Endothelial cell of umbilical vein (primary cell): ENCODE measurements around the gene LTBP1. TPM values are rescaled to one million over a fixed set of nuclear protein-coding genes. Genes with fewer than 3 reads are reported as not detected.

ENCODE experiments used
- BruUV-seq: library from RNA; stranded (reverse); fragments of 400-500 nt; replicated peaks from 2 replicates; lab custom pipeline; 2021; lab: Mats Ljungman, UMichigan
- CTCF ChIA-PET: fragments of 300-600, 350-600 bp; sonication (Branson Sonifier 250); formaldehyde crosslinking; loops from one replicate; lab custom pipeline; 2021; ENCODE audit warnings: antibody characterized with exemption, inconsistent platforms; lab: Charles Lee
- POLR2A ChIA-PET: fragments of 300-600, 350-600 bp; sonication (Branson Sonifier 250); formaldehyde crosslinking; loops from one replicate; lab custom pipeline; 2021; ENCODE audit warnings: antibody characterized with exemption, inconsistent platforms; lab: Charles Lee
- DNase-seq: peaks from one replicate; pipeline ENCODE4 v3.0.0-alpha.2; 2011; ENCODE audit warnings: low read depth, low spot score
- FAIRE-seq: peaks from 2 replicates; lab custom pipeline; 2011; peaks lifted over from hg19 to GRCh38; lab: Jason Lieb, UNC
- H2AFZ ChIP-seq: 2 replicates; pipeline ENCODE4 v1.6.0; 2012; ENCODE audit warnings: low read depth, low read length, control low read depth, inconsistent platforms
- H3K27ac ChIP-seq: 2 replicates; pipeline ENCODE4 v1.5.1; 2011; ENCODE audit warnings: low read depth, mild to moderate bottlenecking, control low read depth, low read length, moderate library complexity; ENCODE audit not compliant: insufficient read depth
- H3K27me3 ChIP-seq, 2 experiments: 2 replicates each; pipeline versions ENCODE4 v1.6.0 to v1.6.1; 2011; ENCODE audit warnings: low read length in 2 of 2, mixed read lengths in 1 of 2; ENCODE audit not compliant: control insufficient read depth in 2 of 2, insufficient read depth in 2 of 2
- H3K36me3 ChIP-seq, 2 experiments: 2 replicates in 1 of 2; 3 replicates in 1 of 2; pipeline ENCODE4 v1.5.1; 2011; ENCODE audit warnings: low read length in 2 of 2, mild to moderate bottlenecking in 1 of 2, moderate library complexity in 1 of 2; ENCODE audit not compliant: control insufficient read depth in 2 of 2, insufficient read depth in 2 of 2; ENCODE audit errors: extremely low read depth in 1 of 2
- H3K4me1 ChIP-seq: 3 replicates; pipeline ENCODE4 v1.5.1; 2011; ENCODE audit warnings: mild to moderate bottlenecking, low read length; ENCODE audit not compliant: control insufficient read depth, insufficient read depth; ENCODE audit errors: extremely low read depth
- H3K4me2 ChIP-seq: 2 replicates; pipeline ENCODE4 v1.6.1; 2011; ENCODE audit warnings: low read length, control low read depth, mixed read lengths; ENCODE audit not compliant: insufficient read depth
- H3K4me3 ChIP-seq, 3 experiments: fragments of 200-600 bp in 1 of 3; sonication (generic), shearing (Covaris generic) in 1 of 3; replicated peaks in 1 of 3; 2 replicates each; pipeline ENCODE4 v1.5.1; 2011 to 2016; ENCODE audit warnings: control low read depth in 3 of 3, low read length in 3 of 3, mild to moderate bottlenecking in 2 of 3, inconsistent platforms in 1 of 3, low read depth in 1 of 3, moderate library complexity in 1 of 3; ENCODE audit not compliant: insufficient read depth in 1 of 3
- H3K79me2 ChIP-seq: 2 replicates; pipeline ENCODE4 v1.6.0; 2012; ENCODE audit warnings: low read length, inconsistent platforms; ENCODE audit not compliant: control insufficient read depth, insufficient read depth
- H3K9ac ChIP-seq: replicated peaks from 2 replicates; pipeline ENCODE3; 2011; ENCODE audit warnings: low read length, control low read depth; ENCODE audit not compliant: insufficient read depth; ENCODE audit errors: extremely low read depth
- H3K9me1 ChIP-seq: replicated peaks from 3 replicates; pipeline ENCODE4 v1.6.0; 2011; ENCODE audit warnings: mild to moderate bottlenecking, low read length; ENCODE audit not compliant: control insufficient read depth, insufficient read depth; ENCODE audit errors: extremely low read depth
- H3K9me3 ChIP-seq: replicated peaks from 2 replicates; pipeline ENCODE4 v1.5.1; 2012; ENCODE audit warnings: low read length, inconsistent platforms; ENCODE audit not compliant: control insufficient read depth, insufficient read depth
- H4K20me1 ChIP-seq: replicated peaks from 2 replicates; pipeline ENCODE3; 2011; ENCODE audit warnings: mild to moderate bottlenecking, low read length; ENCODE audit not compliant: control insufficient read depth, insufficient read depth; ENCODE audit errors: extremely low read depth
- CTCF ChIP-seq, 2 donors: IDR thresholded peaks; 1 replicate in 1 of 2; 2 replicates in 1 of 2; pipeline ENCODE4 v1.5.1; 2011; ENCODE audit warnings: low read length in 2 of 2, mild to moderate bottlenecking in 2 of 2, moderate library complexity in 2 of 2, control low read depth in 1 of 2, inconsistent platforms in 1 of 2, low read depth in 1 of 2; ENCODE audit not compliant: insufficient read depth in 1 of 2; ENCODE audit errors: extremely low read depth in 1 of 2
- EZH2 ChIP-seq: IDR thresholded peaks from 2 replicates; pipeline ENCODE4 v1.6.1; 2012; ENCODE audit warnings: borderline replicate concordance, low read depth, mild to moderate bottlenecking, moderate library complexity, low read length, inconsistent platforms; ENCODE audit not compliant: severe bottlenecking
- FOS ChIP-seq: IDR thresholded peaks from 2 replicates; pipeline ENCODE4 v1.6.1; 2011; ENCODE audit warnings: mild to moderate bottlenecking, low read length, moderate library complexity, borderline replicate concordance; ENCODE audit not compliant: insufficient read depth
- GATA2 ChIP-seq: IDR thresholded peaks from 2 replicates; pipeline ENCODE4 v1.7.0; 2011; ENCODE audit warnings: low read depth, mild to moderate bottlenecking, moderate library complexity, mixed read lengths, low read length; ENCODE audit not compliant: insufficient read length, insufficient read depth
- JUN ChIP-seq: IDR thresholded peaks from 2 replicates; pipeline ENCODE4 v1.6.1; 2011; ENCODE audit warnings: borderline replicate concordance, low read depth; ENCODE audit not compliant: insufficient read length, insufficient read depth
- MAX ChIP-seq: IDR thresholded peaks from 2 replicates; pipeline ENCODE4 v1.6.1; 2011; ENCODE audit not compliant: insufficient read depth, insufficient read length
- MYC ChIP-seq: IDR thresholded peaks from one replicate; pipeline ENCODE4 v1.6.1; 2011; ENCODE audit warnings: mild to moderate bottlenecking, low read depth, low read length
- POLR2A ChIP-seq: IDR thresholded peaks from 2 replicates; pipeline ENCODE4 v1.6.1; 2012; ENCODE audit warnings: low read depth, mild to moderate bottlenecking, control low read depth, low read length
- POLR2AphosphoS5 ChIP-seq: IDR thresholded peaks from 2 replicates; pipeline ENCODE4 v1.6.1; 2012; ENCODE audit warnings: low read depth, mild to moderate bottlenecking, control low read depth, low read length, moderate library complexity; ENCODE audit not compliant: insufficient read depth
- dilution Hi-C: fragments of 300-500 bp; cut with MboI; formaldehyde crosslinking; loops from one replicate; pipeline ENCODE4 v1.15.0; 2019; ENCODE audit warnings: low sequenced_read_pairs; ENCODE audit not compliant: extremely low pct_ligation_motif_present
- intact Hi-C: fragments of 100-400 bp; cut with micrococcal nuclease; formaldehyde crosslinking; loops from one replicate; pipeline ENCODE4 v1.10.0; 2022
- polyA plus RNA-seq, 4 experiments: library from polyadenylated mRNA; depleted of rRNA in 3 of 4; stranded (reverse) in 3 of 4; unstranded in 1 of 4; fragments of >200 nt; gene quantifications; 2 replicates each; pipeline versions ENCODE4 v1.2.1 to v1.2.3, GENCODE V29; 2011 to 2012; ENCODE audit warnings: missing spikeins in 1 of 4
- total RNA-seq: library from RNA; stranded (reverse); gene quantifications from 2 replicates; pipeline ENCODE4 v1.2.3, GENCODE V29; 2021

LTBP1 gene
- total and polyA plus RNA-seq, 2 donors (not counting 3 experiments of a cell fraction or from before 2014, with no cell fraction given): 57.4 to 68.2 TPM

- intact Hi-C loops: no loop called here
- H3K4me3 ChIP-seq: no peak overlapping the region
- FAIRE-seq: no peak
- H3K4me2 ChIP-seq: no peak overlapping the region
- H3K9ac ChIP-seq: no peak overlapping the region
- H3K27ac ChIP-seq: no peak overlapping the region
- DNase-seq: no peak
- H3K36me3 ChIP-seq: no peaks in the 10 kb centered on the region
- H3K9me3 ChIP-seq: no peaks in the 10 kb centered on the region
- CTCF ChIA-PET: no interaction called here
- dilution Hi-C loops: no loop called here
- no peaks in the 10 kb centered on the region for H3K27me3 ChIP-seq
- POLR2A ChIA-PET: no interaction called here
- no peaks in the 10 kb centered on the region for H3K9me1 ChIP-seq
- peaks cover 66% of the 10 kb centered on the region for H3K4me1 ChIP-seq
- no TSS peak for BruUV-seq
- no peak overlapping the region for H2AFZ ChIP-seq
- no peaks in the 10 kb centered on the region for H3K79me2 ChIP-seq
- TF ChIP-seq FOS (peak; percentile 22), MAX (no peak)
- H4K20me1 ChIP-seq: no peaks in the 10 kb centered on the region
Observed at GRCh38 chr2:33068261-33068660, 121.5 kb downstream of the LTBP1 start.

GRCh38 chr2:33069894-33070651 lies 123.3 kb downstream of the LTBP1 start:
- TSS peak; percentile 91 for BruUV-seq
- Histone ChIP-seq H3K36me3 (no peaks in the 10 kb centered on the region), H3K4me3 (no peak overlapping the region), H4K20me1 (no peaks in the 10 kb centered on the region), H3K9ac (peak overlapping the region; percentile 65), H3K27ac (peak overlapping the region; percentile 98), H2AFZ (no peak overlapping the region), H3K9me3 (no peaks in the 10 kb centered on the region), H3K79me2 (no peaks in the 10 kb centered on the region), H3K4me2 (peak overlapping the region; percentile 41), H3K9me1 (no peaks in the 10 kb centered on the region), H3K4me1 (peaks cover 60% of the 10 kb centered on the region), H3K27me3 (no peaks in the 10 kb centered on the region)
- intact Hi-C loops (loop anchor here (1.0 to 5.0 kb wide), 5 partner anchors 47 to 273 kb away; partner anchors contain the start of gene LTBP1), dilution Hi-C loops (no loop called here)
- ChIA-PET POLR2A (interaction anchor here (1.1 kb wide), 1 partner anchor 47 kb away, joined by 3 read pairs; no protein-coding TSS in a partner anchor), CTCF (interaction anchor here (1.4 to 2.7 kb wide), 3 partner anchors 14 to 126 kb away, joined by 3 to 13 read pairs (median 3); no protein-coding TSS in a partner anchor)
- FAIRE-seq (peak; percentile 95), DNase-seq (peak; percentile 98)
- peak; percentile 45 for TF ChIP-seq GATA2
- no peak for TF ChIP-seq CTCF (IDR thresholded peaks at IDR 0.05; ENCODE audit: extremely low read depth in 1 of 2, insufficient read depth in 1 of 2, low read depth in 1 of 2, low read length in 2 of 2)
- no peak for TF ChIP-seq POLR2A
- TF ChIP-seq EZH2: no peak
- peak; percentile 8 for TF ChIP-seq MAX
- TF ChIP-seq MYC: no peak
- TF ChIP-seq FOS: peak; percentile 100
- TF ChIP-seq POLR2AphosphoS5: peak; percentile 96
- peak; percentile 99 for TF ChIP-seq JUN
